IMR-90 (cell line): Measurements from ENCODE around the gene DUOX1. TPM values are rescaled to one million over a fixed set of nuclear protein-coding genes. Genes with fewer than 3 reads are reported as not detected.

Source experiments
- ATAC-seq: fragments of 200-7000 bp; cut with Tn5 transposase; 2 replicates; pipeline ENCODE4 v1.9.1; 2020; ENCODE audit warnings: low read depth, mild to moderate bottlenecking, moderate library complexity
- BruUV-seq: library from RNA; stranded (reverse); fragments of 400-500 nt; replicated peaks from 2 replicates; lab custom pipeline; 2021; lab: Mats Ljungman, UMichigan
- CTCF ChIA-PET: fragments of 300-600 bp; formaldehyde crosslinking; extraction: SDS; loops from one replicate; lab custom pipeline; 2021; ENCODE audit warnings: antibody characterized with exemption; lab: Yijun Ruan, JAX
- POLR2A ChIA-PET: fragments of 300-600 bp; sonication (Branson Sonifier 250); formaldehyde crosslinking; loops from one replicate; lab custom pipeline; 2022; ENCODE audit warnings: antibody characterized with exemption; ENCODE audit not compliant: unreplicated experiment; lab: Charles Lee
- DNase-seq: peaks from one replicate; pipeline ENCODE4 v3.0.0; 2013
- H2AFZ ChIP-seq: replicated peaks from 2 replicates; pipeline ENCODE3; 2013; ENCODE audit warnings: low read length, mild to moderate bottlenecking; ENCODE audit not compliant: poor library complexity
- H2AK5ac ChIP-seq: 2 replicates; pipeline ENCODE4 v1.6.1; 2013; ENCODE audit warnings: low read depth, low read length, inconsistent platforms
- H2AK9ac ChIP-seq: replicated peaks from 2 replicates; pipeline ENCODE3; 2013; ENCODE audit warnings: mild to moderate bottlenecking, low read depth, low read length, moderate library complexity; ENCODE audit not compliant: poor library complexity
- H2BK120ac ChIP-seq: 2 replicates; pipeline ENCODE4 v1.6.1; 2013; ENCODE audit warnings: low read depth, low read length, inconsistent platforms
- H2BK15ac ChIP-seq: 3 replicates; pipeline ENCODE4 v1.6.1; 2013; ENCODE audit warnings: low read depth, low read length, inconsistent platforms
- H2BK20ac ChIP-seq: 2 replicates; pipeline ENCODE4 v1.6.1; 2013; ENCODE audit warnings: low read depth, mild to moderate bottlenecking, inconsistent platforms, low read length, moderate library complexity
- H2BK5ac ChIP-seq: 2 replicates; pipeline ENCODE4 v1.6.1; 2013; ENCODE audit warnings: mild to moderate bottlenecking, low read depth, low read length, inconsistent platforms; ENCODE audit not compliant: poor library complexity, severe bottlenecking
- H3K14ac ChIP-seq: replicated peaks from 2 replicates; pipeline ENCODE4 v1.6.1; 2013; ENCODE audit warnings: low read depth, low read length, inconsistent platforms
- H3K18ac ChIP-seq: 2 replicates; pipeline ENCODE4 v1.6.1; 2013; ENCODE audit warnings: low read depth, low read length, control low read depth
- H3K23ac ChIP-seq: 2 replicates; pipeline ENCODE4 v1.6.1; 2013; ENCODE audit warnings: low read depth, low read length, inconsistent platforms
- H3K27ac ChIP-seq: 2 replicates; pipeline ENCODE4 v1.5.1; 2013; ENCODE audit warnings: mild to moderate bottlenecking, control low read depth, low read length; ENCODE audit not compliant: insufficient read depth
- H3K27me3 ChIP-seq: 2 replicates; pipeline ENCODE4 v1.6.1; 2013; ENCODE audit warnings: low read length; ENCODE audit not compliant: control insufficient read depth, insufficient read depth
- H3K36me3 ChIP-seq: 2 replicates; pipeline ENCODE4 v1.6.1; 2013; ENCODE audit warnings: low read length, mixed read lengths; ENCODE audit not compliant: control insufficient read depth, insufficient read depth
- H3K4ac ChIP-seq: 2 replicates; pipeline ENCODE4 v1.6.1; 2013; ENCODE audit warnings: low read depth, low read length, inconsistent platforms
- H3K4me1 ChIP-seq: 2 replicates; pipeline ENCODE4 v1.6.1; 2013; ENCODE audit warnings: low read length, mixed read lengths; ENCODE audit not compliant: control insufficient read depth, insufficient read depth
- H3K4me2 ChIP-seq: 2 replicates; pipeline ENCODE4 v1.6.1; 2013; ENCODE audit warnings: low read depth, mild to moderate bottlenecking, control low read depth, low read length, moderate library complexity
- H3K4me3 ChIP-seq: 2 replicates; pipeline ENCODE4 v1.5.1; 2013; ENCODE audit warnings: low read depth, mild to moderate bottlenecking, control low read depth, low read length, moderate library complexity; ENCODE audit not compliant: insufficient read depth
- H3K56ac ChIP-seq: 2 replicates; pipeline ENCODE4 v1.6.1; 2013; ENCODE audit warnings: low read length, inconsistent platforms; ENCODE audit not compliant: insufficient read depth; ENCODE audit errors: extremely low read depth
- H3K79me1 ChIP-seq, 2 experiments: 2 replicates each; pipeline ENCODE4 v1.6.1; 2013; ENCODE audit warnings: low read length in 2 of 2, inconsistent platforms in 1 of 2, low read depth in 1 of 2
- H3K9ac ChIP-seq: 2 replicates; pipeline ENCODE4 v1.6.1; 2013; ENCODE audit warnings: low read depth, low read length, control low read depth
- H3K9me1 ChIP-seq: 2 replicates; pipeline ENCODE4 v1.6.1; 2013; ENCODE audit warnings: low read length, inconsistent platforms; ENCODE audit not compliant: insufficient read depth
- H3K9me3 ChIP-seq: 2 replicates; pipeline ENCODE4 v1.6.1; 2013; ENCODE audit warnings: low read length; ENCODE audit not compliant: control insufficient read depth, insufficient read depth
- H4K20me1 ChIP-seq: 2 replicates; pipeline ENCODE4 v1.6.1; 2013; ENCODE audit warnings: low read length, inconsistent platforms; ENCODE audit not compliant: insufficient read depth
- H4K5ac ChIP-seq: 2 replicates; pipeline ENCODE4 v1.6.1; 2013; ENCODE audit warnings: mild to moderate bottlenecking, low read depth, low read length, control low read depth
- H4K8ac ChIP-seq, 2 experiments: 2 replicates each; pipeline ENCODE4 v1.6.1; 2013; ENCODE audit warnings: low read depth in 2 of 2, low read length in 2 of 2, control low read depth in 1 of 2, inconsistent platforms in 1 of 2
- H4K91ac ChIP-seq: 2 replicates; pipeline ENCODE4 v1.6.1; 2013; ENCODE audit warnings: low read depth, low read length, inconsistent platforms; ENCODE audit not compliant: insufficient read depth
- BHLHE40 ChIP-seq: fragments of 150-350 bp; IDR thresholded peaks from 2 replicates; pipeline ENCODE4 v1.6.1; 2016; ENCODE audit warnings: mild to moderate bottlenecking, low read depth, low read length
- CEBPB ChIP-seq: IDR thresholded peaks from 2 replicates; pipeline ENCODE4 v1.6.1; 2012; ENCODE audit warnings: low read depth, low read length, improper control_type of control experiment
- CHD1 ChIP-seq: IDR thresholded peaks from 2 replicates; pipeline ENCODE4 v1.6.1; 2012; ENCODE audit warnings: low read depth, low read length, improper control_type of control experiment
- CTCF ChIP-seq: conservative IDR thresholded peaks from 2 replicates; pipeline ENCODE4 v1.5.1; 2012; ENCODE audit warnings: mild to moderate bottlenecking, low read depth, low read length, improper control_type of control experiment
- ELK1 ChIP-seq: fragments of 150-350 bp; IDR thresholded peaks from 2 replicates; pipeline ENCODE4 v1.6.1; 2016; ENCODE audit warnings: low read depth, mild to moderate bottlenecking, low read length, moderate library complexity, borderline replicate concordance
- FOS ChIP-seq: fragments of 150-350 bp; IDR thresholded peaks from 2 replicates; pipeline ENCODE4 v1.6.1; 2016; ENCODE audit warnings: low read depth, low read length
- MAFK ChIP-seq: IDR thresholded peaks from 2 replicates; pipeline ENCODE4 v1.6.1; 2012; ENCODE audit warnings: low read depth, low read length, improper control_type of control experiment
- MAZ ChIP-seq: IDR thresholded peaks from 2 replicates; pipeline ENCODE4 v1.6.1; 2012; ENCODE audit warnings: low read depth, mild to moderate bottlenecking, low read length, improper control_type of control experiment, moderate library complexity, borderline replicate concordance
- MXI1 ChIP-seq: IDR thresholded peaks from 2 replicates; pipeline ENCODE4 v1.6.1; 2012; ENCODE audit warnings: low read depth, mild to moderate bottlenecking, low read length, moderate library complexity, borderline replicate concordance
- NFE2L2 ChIP-seq: fragments of 150-350 bp; IDR thresholded peaks from 2 replicates; pipeline ENCODE4 v1.6.1; 2016; ENCODE audit warnings: low read depth, mild to moderate bottlenecking, low read length
- POLR2A ChIP-seq: IDR thresholded peaks from 2 replicates; pipeline ENCODE4 v1.6.1; 2012; ENCODE audit warnings: mild to moderate bottlenecking, low read depth, low read length
- RAD21 ChIP-seq: IDR thresholded peaks from 2 replicates; pipeline ENCODE4 v1.6.1; 2012; ENCODE audit warnings: low read length, improper control_type of control experiment
- RCOR1 ChIP-seq: IDR thresholded peaks from 2 replicates; pipeline ENCODE4 v1.6.1; 2012; ENCODE audit warnings: mild to moderate bottlenecking, low read length, improper control_type of control experiment; ENCODE audit not compliant: insufficient replicate concordance
- RFX5 ChIP-seq: IDR thresholded peaks from 2 replicates; pipeline ENCODE4 v1.8.0; 2012; ENCODE audit warnings: low read depth, mild to moderate bottlenecking, low read length, moderate library complexity
- SMC3 ChIP-seq: fragments of 150-350 bp; IDR thresholded peaks from 2 replicates; pipeline ENCODE4 v1.6.1; 2016; ENCODE audit warnings: low read depth, mild to moderate bottlenecking, antibody characterized with exemption, low read length, moderate library complexity
- USF2 ChIP-seq: fragments of 150-350 bp; IDR thresholded peaks from 2 replicates; pipeline ENCODE4 v1.6.1; 2017; ENCODE audit warnings: mild to moderate bottlenecking, antibody characterized with exemption, low read length, low read depth
- WGBS, 2 experiments: methylation state at CpG; one replicate each; pipeline versions ENCODE4 v1.1.5 to v1.1.7; 2013; ENCODE audit warnings: missing lambda C conversion rate in 2 of 2; ENCODE audit not compliant: insufficient read length in 1 of 2; ENCODE audit errors: extremely low coverage in 2 of 2; 5-methylcytosine and 5-hydroxymethylcytosine counted together
- dilution Hi-C: fragments of 300-500 bp; cut with HindIII; formaldehyde crosslinking; loops from one replicate; pipeline ENCODE4 v1.14.3; 2018; ENCODE audit warnings: low sequenced_read_pairs; ENCODE audit not compliant: unreplicated experiment
- in situ Hi-C: fragments of 300-500 bp; cut with MboI; formaldehyde crosslinking; loops from 3 replicates; pipeline ENCODE4 v1.14.3; 2019; ENCODE audit warnings: low sequenced_read_pairs, inconsistent platforms, mixed read lengths
- intact Hi-C: fragments of 100-400 bp; cut with micrococcal nuclease; formaldehyde crosslinking; loops from 2 replicates; pipeline ENCODE4 v1.10.0; 2022
- polyA plus RNA-seq, 3 experiments: library from polyadenylated mRNA; depleted of rRNA; stranded (reverse); fragments of >200 nt; gene quantifications; 2 replicates each; pipeline ENCODE4 v1.2.3, GENCODE V29; 2012; ENCODE audit warnings: low replicate concordance in 1 of 3
- total RNA-seq: library from RNA; depleted of rRNA; stranded (reverse); fragments of >200 nt; gene quantifications from 2 replicates; pipeline ENCODE4 v1.2.3, GENCODE V29; 2012

The DUOX1 gene
- total and polyA plus RNA-seq, 2 of the 4 experiments (the other 2 are of a cell fraction), result not detected

- H3K4me1 ChIP-seq, result peaks cover 8% of the 10 kb centered on the region; the same call in 1 of the 2 replicates
- in situ Hi-C loops, result no loop called here
- ATAC-seq (no peak), DNase-seq (no peak)
- ChIA-PET CTCF (interaction anchor here (0.7 to 1.5 kb wide), 2 partner anchors 38 to 257 kb away, joined by 3 to 4 read pairs; no protein-coding TSS in a partner anchor), POLR2A (no interaction called here)
- H3K18ac ChIP-seq, result no peak overlapping the region
- H3K27me3 ChIP-seq, result no peaks in the 10 kb centered on the region
- no peaks in the 10 kb centered on the region for H3K9me3 ChIP-seq
- H3K4me2 ChIP-seq, result no peak overlapping the region
- no peak overlapping the region for H3K4me3 ChIP-seq
- no peak overlapping the region for H3K4ac ChIP-seq
- no peak overlapping the region for H4K91ac ChIP-seq
- no peaks in the 10 kb centered on the region for H4K20me1 ChIP-seq
- dilution Hi-C loops, result no loop called here
- H2AK9ac ChIP-seq, result no peak overlapping the region
- no peak overlapping the region for H4K8ac ChIP-seq
- H2BK20ac ChIP-seq, result no peak overlapping the region
- H2BK5ac ChIP-seq, result no peak overlapping the region
- no peak overlapping the region for H3K56ac ChIP-seq
- no peak overlapping the region for H3K14ac ChIP-seq
- H2AFZ ChIP-seq, result no peak overlapping the region
- BruUV-seq, result no TSS peak
- H3K27ac ChIP-seq, result no peak overlapping the region
- H2AK5ac ChIP-seq, result no peak overlapping the region
- H3K9me1 ChIP-seq, result peaks cover 12% of the 10 kb centered on the region
- H3K79me1 ChIP-seq, result no peaks in the 10 kb centered on the region
- H3K36me3 ChIP-seq, result no peaks in the 10 kb centered on the region
- intact Hi-C loops, result no loop called here
- H2BK120ac ChIP-seq, result no peak overlapping the region
- TF ChIP-seq MXI1 (no peak), FOS (no peak), MAFK (no peak), MAZ (no peak), RFX5 (no peak), CEBPB (no peak), CTCF (no peak), ELK1 (no peak), SMC3 (no peak), POLR2A (no peak), USF2 (no peak), RAD21 (no peak), CHD1 (no peak), NFE2L2 (no peak), BHLHE40 (no peak), RCOR1 (no peak)
- no CpG with 5 or more reads among the region's 8 CpGs for WGBS, 2 experiments
- H3K9ac ChIP-seq, result no peak overlapping the region
- H4K5ac ChIP-seq, result no peak overlapping the region
- H2BK15ac ChIP-seq, result no peak overlapping the region
- H3K23ac ChIP-seq, result no peak overlapping the region
These were observed 25.9 kb downstream of the DUOX1 start for GRCh38 chr15:45155739-45156138.
